Upper lobe of left lung (tissue), 4 donors: ENCODE measurements around the gene BATF2.

Experiments used
- EP300 ChIP-seq, 4 donors: sonication (generic); formaldehyde crosslinking; IDR thresholded peaks; one replicate each; pipeline ENCODE4 v1.5.1; 2017; ENCODE audit warnings: antibody characterized with exemption in 4 of 4, control low read depth in 2 of 4
- POLR2A ChIP-seq, 4 donors: fragments of 450-650 bp; IDR thresholded peaks; one replicate each; pipeline ENCODE4 v1.5.1; 2016 to 2017; ENCODE audit warnings: antibody characterized with exemption in 4 of 4, mild to moderate bottlenecking in 2 of 4
- TF ChIP-seq, protein P1 (sequence below), 6 experiments: fragments of 450-650 bp in 4 of 6; fragments of 200-600 bp in 2 of 6; sonication (generic) in 2 of 6; IDR thresholded peaks; one replicate each; pipeline ENCODE4 v1.5.1; 2016 to 2019; ENCODE audit warnings: antibody characterized with exemption in 6 of 6

DNA sequence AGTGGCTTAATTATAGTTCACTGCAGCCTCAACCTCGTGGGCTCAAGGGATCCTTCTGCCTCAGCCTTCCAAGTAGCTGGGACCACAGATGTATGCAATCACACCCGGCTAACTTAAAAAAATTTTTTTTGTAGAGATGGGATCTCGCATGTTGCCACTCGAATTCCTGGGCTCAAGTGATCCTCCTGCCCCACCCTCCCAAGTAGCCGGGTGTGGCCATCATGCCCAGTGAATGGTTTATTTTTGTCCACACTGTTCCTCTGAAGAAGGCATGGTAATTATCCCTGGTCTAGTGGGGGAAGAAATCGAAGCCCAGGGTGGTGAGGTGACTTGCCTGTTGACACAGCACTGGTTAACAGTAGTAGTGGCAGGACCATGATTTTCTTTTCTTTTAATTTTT lies 46.1 kb upstream of the BATF2 start:
- TF ChIP-seq, protein P1, sequence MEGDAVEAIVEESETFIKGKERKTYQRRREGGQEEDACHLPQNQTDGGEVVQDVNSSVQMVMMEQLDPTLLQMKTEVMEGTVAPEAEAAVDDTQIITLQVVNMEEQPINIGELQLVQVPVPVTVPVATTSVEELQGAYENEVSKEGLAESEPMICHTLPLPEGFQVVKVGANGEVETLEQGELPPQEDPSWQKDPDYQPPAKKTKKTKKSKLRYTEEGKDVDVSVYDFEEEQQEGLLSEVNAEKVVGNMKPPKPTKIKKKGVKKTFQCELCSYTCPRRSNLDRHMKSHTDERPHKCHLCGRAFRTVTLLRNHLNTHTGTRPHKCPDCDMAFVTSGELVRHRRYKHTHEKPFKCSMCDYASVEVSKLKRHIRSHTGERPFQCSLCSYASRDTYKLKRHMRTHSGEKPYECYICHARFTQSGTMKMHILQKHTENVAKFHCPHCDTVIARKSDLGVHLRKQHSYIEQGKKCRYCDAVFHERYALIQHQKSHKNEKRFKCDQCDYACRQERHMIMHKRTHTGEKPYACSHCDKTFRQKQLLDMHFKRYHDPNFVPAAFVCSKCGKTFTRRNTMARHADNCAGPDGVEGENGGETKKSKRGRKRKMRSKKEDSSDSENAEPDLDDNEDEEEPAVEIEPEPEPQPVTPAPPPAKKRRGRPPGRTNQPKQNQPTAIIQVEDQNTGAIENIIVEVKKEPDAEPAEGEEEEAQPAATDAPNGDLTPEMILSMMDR (IDR thresholded peaks at IDR 0.05), result no peak
- TF ChIP-seq POLR2A (IDR thresholded peaks at IDR 0.05) (no peak), EP300 (IDR thresholded peaks at IDR 0.05) (no peak)
